GM23248 (cell line): ENCODE data around the gene ORAI2. TPM values are rescaled to one million over a fixed set of nuclear protein-coding genes. Genes with fewer than 3 reads are reported as not detected.

ENCODE experiments used
- DNase-seq: peaks from one replicate; pipeline ENCODE4 v3.0.0-alpha.2; 2015
- H2AFZ ChIP-seq: fragments of 200-600 bp; sonication (generic); 2 replicates; pipeline ENCODE4 v1.6.1; 2016; ENCODE audit warnings: antibody characterized with exemption
- H3F3A ChIP-seq: fragments of 200-600 bp; sonication (generic); 2 replicates; pipeline ENCODE4 v1.6.1; 2016; ENCODE audit warnings: mild to moderate bottlenecking, antibody characterized with exemption, mixed run types; ENCODE audit not compliant: insufficient read depth
- H3K27ac ChIP-seq: fragments of 200-600 bp; sonication (generic); 2 replicates; pipeline ENCODE4 v1.5.1; 2016; ENCODE audit warnings: mild to moderate bottlenecking
- H3K27me3 ChIP-seq: fragments of 200-600 bp; sonication (generic); replicated peaks from 2 replicates; pipeline ENCODE4 v1.6.1; 2016; ENCODE audit warnings: mild to moderate bottlenecking; ENCODE audit not compliant: insufficient read depth
- H3K36me3 ChIP-seq: fragments of 200-600 bp; sonication (generic); 2 replicates; pipeline ENCODE4 v1.6.1; 2016; ENCODE audit warnings: low read depth, mild to moderate bottlenecking
- H3K4me1 ChIP-seq: fragments of 200-600 bp; sonication (generic); 2 replicates; pipeline ENCODE4 v1.6.1; 2016; ENCODE audit warnings: mild to moderate bottlenecking; ENCODE audit not compliant: insufficient read depth
- H3K4me2 ChIP-seq: fragments of 200-600 bp; sonication (generic); one replicate; pipeline ENCODE4 v1.6.1; 2016; ENCODE audit warnings: mild to moderate bottlenecking; ENCODE audit not compliant: unreplicated experiment
- H3K4me3 ChIP-seq: fragments of 200-600 bp; sonication (generic); 2 replicates; pipeline ENCODE4 v1.5.1; 2016; ENCODE audit warnings: mild to moderate bottlenecking
- H3K79me2 ChIP-seq: fragments of 200-600 bp; sonication (generic); 2 replicates; pipeline ENCODE4 v1.6.1; 2016; ENCODE audit warnings: mild to moderate bottlenecking; ENCODE audit not compliant: insufficient read depth
- H3K9ac ChIP-seq: fragments of 200-600 bp; sonication (generic); 2 replicates; pipeline ENCODE4 v1.6.1; 2016; ENCODE audit warnings: mild to moderate bottlenecking
- H3K9me2 ChIP-seq: fragments of 200-600 bp; sonication (generic); 2 replicates; pipeline ENCODE4 v1.6.1; 2016; ENCODE audit warnings: mixed run types, mild to moderate bottlenecking, moderate library complexity; ENCODE audit not compliant: insufficient read depth
- H3K9me3 ChIP-seq: fragments of 200-600 bp; sonication (generic); one replicate; pipeline ENCODE4 v1.6.1; 2017; ENCODE audit warnings: low read depth
- H4K20me1 ChIP-seq: fragments of 200-600 bp; sonication (generic); 2 replicates; pipeline ENCODE4 v1.6.0; 2016; ENCODE audit not compliant: insufficient read depth
- EZH2 ChIP-seq: fragments of 200-600 bp; sonication (generic); IDR thresholded peaks from 2 replicates; pipeline ENCODE4 v1.6.1; 2018; ENCODE audit warnings: antibody characterized with exemption, mild to moderate bottlenecking; ENCODE audit not compliant: insufficient read depth, poor library complexity, severe bottlenecking
- EZH2phosphoT487 ChIP-seq: fragments of 200-600 bp; sonication (generic); IDR thresholded peaks from 2 replicates; pipeline ENCODE4 v1.6.1; 2018; ENCODE audit warnings: antibody characterized with exemption, moderate library complexity, mild to moderate bottlenecking, low read depth; ENCODE audit not compliant: insufficient read depth
- WGBS, 2 experiments: methylation state at CpG; one replicate each; pipeline ENCODE4 v1.1.6; 2015 to 2017; ENCODE audit warnings: low lambda C conversion rate in 2 of 2, low coverage in 1 of 2; ENCODE audit errors: missing lambda C conversion rate in 2 of 2; 5-methylcytosine and 5-hydroxymethylcytosine counted together
- in situ Hi-C: fragments of 300-500 bp; cut with MboI; formaldehyde crosslinking; loops from 2 replicates; pipeline ENCODE4 v1.15.0; 2020
- polyA plus RNA-seq: library from polyadenylated mRNA; unstranded; fragments of >200 nt; fragmentation: Nextera tagmentation; extraction: Ambion mirVana; gene quantifications from 2 replicates; pipeline ENCODE4 v1.2.1, GENCODE V29; 2016
- total RNA-seq: library from RNA; depleted of rRNA; stranded (reverse); fragments of >200 nt; shearing (Covaris generic); gene quantifications from 2 replicates; pipeline ENCODE4 v1.2.3, GENCODE V29; 2014

ORAI2 gene
- total and polyA plus RNA-seq, 2 experiments from 2014 or later, result 30.3 to 42.2 TPM

DNA sequence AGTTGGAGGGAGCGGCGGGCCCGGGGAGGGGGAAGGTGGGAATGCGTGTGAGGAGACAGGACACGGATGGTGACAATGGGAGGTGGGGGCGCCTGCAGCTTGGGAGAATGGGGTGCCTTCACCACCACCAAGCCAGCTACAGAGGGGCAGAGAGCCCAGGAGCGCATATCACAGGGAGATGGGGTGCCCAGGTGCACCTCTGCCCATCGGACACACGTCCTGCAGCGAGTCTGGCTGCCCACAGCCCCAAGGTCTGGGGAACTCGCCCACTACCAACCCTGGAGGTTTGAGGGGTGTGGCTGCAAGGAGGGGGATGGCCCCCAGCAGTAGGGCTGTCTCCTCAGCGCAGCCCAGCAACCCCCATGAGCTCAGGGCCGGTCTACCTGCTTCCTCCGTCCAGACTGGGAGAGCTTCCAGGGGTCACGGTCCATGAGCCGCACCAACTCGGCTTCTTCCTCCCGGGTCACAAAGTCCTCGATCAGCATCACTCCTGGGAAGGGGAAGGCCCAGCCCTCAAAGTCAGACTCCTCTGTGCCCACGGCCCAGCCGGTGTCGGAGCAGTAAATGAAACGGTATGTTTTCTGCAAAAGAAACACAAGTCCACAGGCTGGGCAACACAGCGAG is 26.0 kb downstream of the ORAI2 start:
- WGBS, 2 experiments, result 93 to 94% methylated on average over 17 to 24 of the region's 24 CpGs
- Histone ChIP-seq H3K9ac (no peak overlapping the region), H4K20me1 (no peaks in the 10 kb centered on the region), H3K27ac (no peak overlapping the region), H3K36me3 (no peaks in the 10 kb centered on the region), H3K79me2 (peaks cover 30% of the 10 kb centered on the region), H3K4me2 (no peak overlapping the region), H3K9me3 (no peaks in the 10 kb centered on the region), H3K4me1 (0 out of 2 replicates have a peak, but pooled peaks cover 7% of the 10 kb centered on the region), H3K4me3 (no peak overlapping the region), H3K9me2 (no peaks in the 10 kb centered on the region), H2AFZ (no peak overlapping the region), H3K27me3 (no peaks in the 10 kb centered on the region), H3F3A (no peaks in the 10 kb centered on the region)
- TF ChIP-seq EZH2 (no peak), EZH2phosphoT487 (no peak)
- no peak for DNase-seq
- in situ Hi-C loops, result no loop called here

DNA sequence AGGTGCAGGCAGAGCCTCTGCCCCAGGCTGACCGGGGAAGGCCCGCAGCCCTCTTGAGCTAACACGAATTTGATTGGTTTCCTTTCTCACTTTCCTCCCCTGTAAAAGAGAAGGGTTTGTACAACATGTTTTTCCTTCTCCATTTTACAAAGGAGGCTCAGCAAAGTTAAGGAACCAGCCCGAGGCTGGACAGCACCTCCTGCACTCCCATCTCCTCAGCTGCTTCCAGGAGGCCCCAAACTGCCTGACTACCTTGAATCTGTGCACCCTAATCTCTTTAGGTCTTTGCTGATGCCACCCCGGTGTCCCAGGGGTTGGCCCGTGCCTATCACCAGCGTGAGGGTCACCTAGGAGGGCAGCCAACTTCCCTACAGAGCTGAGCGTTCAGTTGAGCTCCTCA is 27.1 kb downstream of the ORAI2 start:
- Histone ChIP-seq H2AFZ (no peak overlapping the region), H3K79me2 (peaks cover 34% of the 10 kb centered on the region), H3K27ac (no peak overlapping the region), H3K9me3 (no peaks in the 10 kb centered on the region), H3K9ac (no peak overlapping the region), H3K9me2 (no peaks in the 10 kb centered on the region), H4K20me1 (no peaks in the 10 kb centered on the region), H3K27me3 (no peaks in the 10 kb centered on the region), H3K4me3 (no peak overlapping the region), H3K4me2 (no peak overlapping the region), H3F3A (no peaks in the 10 kb centered on the region), H3K4me1 (0 out of 2 replicates have a peak, but pooled peaks cover 7% of the 10 kb centered on the region), H3K36me3 (no peaks in the 10 kb centered on the region)
- in situ Hi-C loops, result no loop called here
- TF ChIP-seq EZH2phosphoT487 (no peak), EZH2 (no peak)
- 59 to 71% methylated on average over 8 of the region's 8 CpGs for WGBS, 2 experiments
- no peak for DNase-seq

DNA sequence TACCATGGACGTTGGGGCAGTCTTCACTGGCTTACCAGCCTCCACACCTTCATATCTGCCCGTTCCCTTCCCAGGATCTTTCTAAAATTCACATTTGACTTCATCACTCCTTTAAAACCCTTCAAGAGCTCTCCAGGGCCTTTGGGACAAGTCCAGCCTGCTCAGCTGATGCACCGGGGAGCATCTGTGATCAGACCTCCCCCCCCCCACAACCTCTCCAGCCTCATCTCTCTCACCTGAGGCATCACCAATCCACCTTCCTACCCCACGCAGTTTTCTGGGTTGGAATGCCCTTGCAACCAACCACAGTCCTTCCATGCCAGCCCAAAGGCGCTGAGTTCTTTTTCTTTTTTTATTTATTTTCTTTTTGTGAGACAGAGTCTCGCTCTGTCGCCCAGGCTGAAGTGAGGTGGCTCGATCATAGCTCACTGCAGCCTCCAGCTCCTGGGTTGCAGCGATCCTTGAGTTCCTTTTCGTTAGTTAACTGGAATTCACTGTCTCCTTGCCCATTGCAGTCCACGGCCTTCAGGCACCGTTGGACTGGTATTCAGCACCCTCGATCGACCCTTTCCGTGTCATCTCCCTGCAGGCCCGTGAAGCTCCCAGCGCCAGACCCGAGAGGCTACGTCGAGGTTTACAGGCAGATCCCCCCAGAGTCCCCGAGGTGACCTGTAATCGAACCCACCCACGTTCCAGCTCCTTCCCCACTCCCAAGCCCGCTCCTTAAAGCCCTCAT is 30.6 kb downstream of the ORAI2 start:
- Histone ChIP-seq H2AFZ (peak overlapping the region; percentile 100), H3K9me3 (no peaks in the 10 kb centered on the region), H3K4me2 (peak overlapping the region; percentile 90), H3F3A (no peaks in the 10 kb centered on the region), H3K4me1 (peaks cover 7% of the 10 kb centered on the region; the same call in 1 of the 2 replicates), H3K27ac (peak overlapping the region; percentile 19; the same call in 1 of the 2 replicates), H3K79me2 (peaks cover 40% of the 10 kb centered on the region), H3K9me2 (no peaks in the 10 kb centered on the region), H4K20me1 (no peaks in the 10 kb centered on the region), H3K4me3 (peak overlapping the region; percentile 99), H3K36me3 (no peaks in the 10 kb centered on the region), H3K27me3 (no peaks in the 10 kb centered on the region), H3K9ac (peak overlapping the region; percentile 95)
- DNase-seq, result peak; percentile 64
- no peak for TF ChIP-seq EZH2
- TF ChIP-seq EZH2phosphoT487, result no peak
- in situ Hi-C loops, result no loop called here
- WGBS, 2 experiments, result 12 to 14% methylated on average over 22 to 24 of the region's 24 CpGs

DNA sequence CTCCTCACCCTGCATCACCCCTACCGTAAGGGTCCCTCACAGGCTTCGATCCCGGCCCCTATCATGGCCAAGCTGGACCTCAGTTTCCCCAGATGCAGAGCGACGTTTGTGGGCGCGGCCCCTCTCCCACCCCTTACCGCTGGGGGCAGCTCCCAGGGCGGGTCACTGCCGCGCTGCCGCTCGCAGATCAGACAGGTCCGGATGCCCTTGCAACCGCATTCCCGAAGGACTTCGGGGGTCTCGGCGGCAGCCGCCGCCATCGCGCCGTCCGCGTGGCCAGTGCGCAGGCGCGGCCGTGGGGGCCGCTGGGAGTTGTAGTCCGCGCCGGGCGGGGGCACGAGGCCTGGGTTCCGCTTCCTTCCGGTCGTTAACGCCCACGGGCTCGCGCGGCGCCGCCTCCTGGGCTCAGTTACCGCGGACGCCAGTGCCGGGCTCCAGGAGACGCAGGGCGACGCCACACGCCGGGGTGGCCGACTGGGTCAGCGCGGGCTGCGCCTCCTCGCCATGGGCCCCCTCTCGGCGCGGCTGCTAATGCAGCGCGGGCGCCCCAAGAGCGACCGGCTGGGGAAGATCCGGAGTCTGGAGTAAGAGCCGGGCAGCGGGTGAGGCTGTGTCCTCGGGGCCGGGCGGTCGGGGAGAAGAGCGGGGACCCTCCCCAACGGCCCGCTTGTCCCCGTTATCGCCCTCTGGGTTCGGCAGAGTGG is 31.4 kb downstream of the ORAI2 start, which contains the start of the genes ALKBH4 and LRWD1:
Gene ALKBH4, minus strand, starts transcription at position 287 of the 704 bp plus-strand sequence. Its CDS starts 27 bp downstream, at position 260.
Gene LRWD1, plus strand, starts transcription at position 408 of the 704 bp plus-strand sequence. Its CDS starts 97 bp downstream, at position 505.
- 1 to 2% methylated on average over 58 to 61 of the region's 81 CpGs for WGBS, 2 experiments

More for the DNA sequence above, 31.4 kb downstream of the ORAI2 start, which contains the start of the genes ALKBH4 and LRWD1:
- Histone ChIP-seq H3K9ac (peak within 1 kb of the TSS; percentile 95), H3K27ac (peak within 1 kb of the TSS; percentile 19), H3K9me3 (no peaks in the 10 kb centered on the region), H3K79me2 (peaks cover 40% of the 10 kb centered on the region), H3K27me3 (no peaks in the 10 kb centered on the region), H2AFZ (peak within 1 kb of the TSS; percentile 100), H4K20me1 (no peaks in the 10 kb centered on the region), H3K4me3 (peak within 1 kb of the TSS; percentile 99), H3F3A (no peaks in the 10 kb centered on the region), H3K4me2 (peak within 1 kb of the TSS; percentile 90), H3K36me3 (no peaks in the 10 kb centered on the region), H3K4me1 (peaks cover 7% of the 10 kb centered on the region; the same call in 1 of the 2 replicates), H3K9me2 (no peaks in the 10 kb centered on the region)
- DNase-seq, result peak; percentile 98
- in situ Hi-C loops, result no loop called here
- no peak for TF ChIP-seq EZH2phosphoT487
- no peak for TF ChIP-seq EZH2
